K562 (cell line): ENCODE measurements around the gene SPRR2G.

Experiments used
- ARID3A ChIP-seq: IDR thresholded peaks from 2 replicates; pipeline ENCODE4 v1.6.1; 2012; ENCODE audit warnings: low read depth, low read length, improper control_type of control experiment, borderline replicate concordance
- CHD1 ChIP-seq: fragments of 200-600 bp; sonication (generic); IDR thresholded peaks from one replicate; pipeline ENCODE4 v1.6.1; 2012; ENCODE audit warnings: mild to moderate bottlenecking, moderate library complexity, low read length, inconsistent platforms
- CTCF ChIP-seq, 3 experiments: IDR thresholded peaks in 2 of 3; conservative IDR thresholded peaks in 1 of 3; 2 replicates each; pipeline ENCODE4 v1.5.1; 2011 to 2012; ENCODE audit warnings: low read length in 3 of 3, mild to moderate bottlenecking in 3 of 3, control low read depth in 2 of 3, improper control_type of control experiment in 1 of 3, inconsistent platforms in 1 of 3, low read depth in 1 of 3, mixed read lengths in 1 of 3, moderate library complexity in 1 of 3; ENCODE audit not compliant: insufficient read depth in 2 of 3
- EZH2 ChIP-seq: IDR thresholded peaks from 2 replicates; pipeline ENCODE4 v1.6.1; 2012; ENCODE audit warnings: low read depth, mild to moderate bottlenecking, inconsistent platforms, low read length, borderline replicate concordance
- FOXK2 ChIP-seq, 2 experiments: fragments of 450-650 bp; IDR thresholded peaks in 1 of 2; conservative IDR thresholded peaks in 1 of 2; 2 replicates each; pipeline ENCODE4 v1.6.1; 2016; ENCODE audit warnings: low read depth in 2 of 2, mild to moderate bottlenecking in 1 of 2
- HNRNPLL ChIP-seq: fragments of 200-400 bp; formaldehyde crosslinking; IDR thresholded peaks from 2 replicates; pipeline ENCODE4 v1.6.1; 2017; ENCODE audit warnings: low read length, low read depth, mild to moderate bottlenecking; ENCODE audit not compliant: poor library complexity, severe bottlenecking
- NR2C2 ChIP-seq, 2 experiments: fragments of 200-800 bp in 1 of 2; sonication (Bioruptor generic) in 1 of 2; sonication (generic) in 1 of 2; formaldehyde crosslinking in 1 of 2; IDR thresholded peaks; 2 replicates each; pipeline versions ENCODE4 v1.6.1 to v1.8.0; 2016 to 2022; ENCODE audit warnings: mild to moderate bottlenecking in 1 of 2, missing compliant biosample characterization in 1 of 2, missing genetic modification characterization in 1 of 2, missing genetic modification reagents in 1 of 2
- RFX7 ChIP-seq: fragments of 250-450 bp; sonication (Bioruptor Pico); IDR thresholded peaks from 2 replicates; pipeline ENCODE4 v1.5.1; 2021; ENCODE audit warnings: mild to moderate bottlenecking
- TBL1XR1 ChIP-seq, 2 experiments: IDR thresholded peaks; 2 replicates each; pipeline ENCODE4 v1.6.1; 2012; ENCODE audit warnings: improper control_type of control experiment in 2 of 2, low read length in 2 of 2, mild to moderate bottlenecking in 1 of 2
- ZBED1 ChIP-seq: IDR thresholded peaks from 2 replicates; pipeline ENCODE4 v1.6.1; 2014
- ZNF143 ChIP-seq: sonication (generic); formaldehyde crosslinking; IDR thresholded peaks from 2 replicates; pipeline ENCODE4 v1.9.0; 2022; ENCODE audit warnings: mild to moderate bottlenecking, missing genetic modification reagents
- TF ChIP-seq, protein P1 (sequence below): sonication (generic); formaldehyde crosslinking; IDR thresholded peaks from 2 replicates; pipeline ENCODE4 v1.8.1; 2022; ENCODE audit warnings: missing genetic modification reagents

GRCh38 chr1:153120945-153121344 lies 29.7 kb downstream of the SPRR2G start:
- TF ChIP-seq CTCF (IDR thresholded peaks at IDR 0.05 in 2 of 3, conservative IDR thresholded peaks at IDR 0.05 in 1 of 3; ENCODE audit: insufficient read depth in 2 of 3, low read depth in 1 of 3, low read length in 3 of 3): no peak
- no peak for TF ChIP-seq RFX7 (CRISPR knock-in tag)
- TF ChIP-seq, protein P1, sequence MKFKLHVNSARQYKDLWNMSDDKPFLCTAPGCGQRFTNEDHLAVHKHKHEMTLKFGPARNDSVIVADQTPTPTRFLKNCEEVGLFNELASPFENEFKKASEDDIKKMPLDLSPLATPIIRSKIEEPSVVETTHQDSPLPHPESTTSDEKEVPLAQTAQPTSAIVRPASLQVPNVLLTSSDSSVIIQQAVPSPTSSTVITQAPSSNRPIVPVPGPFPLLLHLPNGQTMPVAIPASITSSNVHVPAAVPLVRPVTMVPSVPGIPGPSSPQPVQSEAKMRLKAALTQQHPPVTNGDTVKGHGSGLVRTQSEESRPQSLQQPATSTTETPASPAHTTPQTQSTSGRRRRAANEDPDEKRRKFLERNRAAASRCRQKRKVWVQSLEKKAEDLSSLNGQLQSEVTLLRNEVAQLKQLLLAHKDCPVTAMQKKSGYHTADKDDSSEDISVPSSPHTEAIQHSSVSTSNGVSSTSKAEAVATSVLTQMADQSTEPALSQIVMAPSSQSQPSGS (CRISPR knock-in tag): no peak
- TF ChIP-seq FOXK2 (conservative IDR thresholded peaks at IDR 0.05 in 1 of 2, IDR thresholded peaks at IDR 0.05 in 1 of 2; ENCODE audit: low read depth in 2 of 2): no peak
- no peak for TF ChIP-seq HNRNPLL
- TF ChIP-seq ZBED1: no peak
- TF ChIP-seq EZH2: no peak
- no peak for TF ChIP-seq TBL1XR1 (IDR thresholded peaks at IDR 0.05; ENCODE audit: low read length in 2 of 2)
- TF ChIP-seq ARID3A: no peak
- TF ChIP-seq CHD1: no peak
- no peak for TF ChIP-seq NR2C2 (CRISPR knock-in tag; IDR thresholded peaks at IDR 0.05)
- no peak for TF ChIP-seq NR2C2 (tag; IDR thresholded peaks at IDR 0.05)
- TF ChIP-seq ZNF143: no peak
